Heart left ventricle (tissue), 16 donors: ENCODE results near the gene ADAD1. TPM values are rescaled to one million over a fixed set of nuclear protein-coding genes. Genes with fewer than 3 reads are reported as not detected.

Source experiments
- ATAC-seq, 4 donors: fragments of 200-7000 bp; cut with Tn5 transposase; one replicate each; pipeline ENCODE4 v1.9.1; 2020 to 2022; ENCODE audit warnings: moderate library complexity in 4 of 4, mild to moderate bottlenecking in 3 of 4, moderate number of reproducible peaks in 1 of 4
- DNase-seq, 5 donors: peaks; one replicate each; pipeline ENCODE4 v3.0.0-alpha.2; 2020
- H3K27ac ChIP-seq, 12 donors: fragments of 200-600 bp; sonication (generic) in 4 of 12; one replicate each; pipeline versions ENCODE4 v1.5.0 to v1.8.0; 2016 to 2022; ENCODE audit warnings: mild to moderate bottlenecking in 2 of 12
- H3K27me3 ChIP-seq, 9 donors: fragments of 200-600 bp; sonication (generic) in 2 of 9; one replicate each; pipeline versions ENCODE4 v1.5.1 to v1.8.0; 2016 to 2022; ENCODE audit warnings: mild to moderate bottlenecking in 3 of 9
- H3K36me3 ChIP-seq, 9 donors: fragments of 200-600 bp; sonication (generic) in 2 of 9; one replicate each; pipeline versions ENCODE4 v1.5.0 to v1.8.0; 2018 to 2022; ENCODE audit warnings: mild to moderate bottlenecking in 2 of 9
- H3K4me1 ChIP-seq, 12 donors: fragments of 200-600 bp; sonication (generic) in 4 of 12; one replicate each; pipeline versions ENCODE4 v1.5.0 to v1.8.0; 2016 to 2022; ENCODE audit warnings: mild to moderate bottlenecking in 3 of 12
- H3K4me3 ChIP-seq, 12 donors: fragments of 200-600 bp; sonication (generic) in 4 of 12; one replicate each; pipeline versions ENCODE4 v1.5.0 to v1.8.0; 2017 to 2022; ENCODE audit warnings: mild to moderate bottlenecking in 9 of 12, moderate library complexity in 4 of 12
- H3K9me3 ChIP-seq, 12 donors: fragments of 200-600 bp; sonication (generic) in 4 of 12; one replicate each; pipeline versions ENCODE4 v1.5.0 to v1.8.0; 2016 to 2022; ENCODE audit warnings: mild to moderate bottlenecking in 1 of 12
- CTCF ChIP-seq, 12 donors: fragments of 200-600 bp; sonication (generic) in 4 of 12; IDR thresholded peaks; one replicate each; pipeline versions ENCODE4 v1.5.0 to v1.8.0; 2018 to 2022; ENCODE audit warnings: antibody characterized with exemption in 12 of 12, mild to moderate bottlenecking in 5 of 12
- POLR2A ChIP-seq, 2 donors: fragments of 450-650 bp; IDR thresholded peaks; one replicate each; pipeline ENCODE4 v1.6.1; 2017; ENCODE audit warnings: antibody characterized with exemption in 2 of 2, mild to moderate bottlenecking in 2 of 2, moderate library complexity in 2 of 2
- WGBS, 4 donors: extraction: QIAGEN DNeasy Blood & Tissue Kit in 2 of 4; methylation state at CpG; one replicate each; pipeline versions ENCODE4 v1.1.5 to v1.1.7; 2013 to 2018; 5-methylcytosine and 5-hydroxymethylcytosine counted together
- intact Hi-C, 10 donors: fragments of 100-400 bp; cut with DNase I; formaldehyde crosslinking; loops; one replicate each; pipeline versions ENCODE4 v1.11.1 to v1.14.2; 2022
- polyA plus RNA-seq, 2 donors: library from polyadenylated mRNA; stranded (reverse); fragments of 200-250 nt; gene quantifications; one replicate each; pipeline ENCODE4 v1.2.3, GENCODE V29; 2013
- total RNA-seq, 9 donors: library from RNA; depleted of rRNA in 2 of 9; stranded (reverse); fragments of >200 nt in 2 of 9; fragmentation: NEBNext Ultra II Directional in 3 of 9; extraction: Animal tissue kit (Norgen Biotek cat#: 25700) in 3 of 9; gene quantifications; one replicate each; pipeline versions ENCODE4 v1.1.0 to v1.2.4, GENCODE V29; 2016 to 2023
- donor health status: ischemic (EF 13 %, LVEDD 7.1; RV severe dilation, severe dysfunction).
- donor health status: healthy with polysubstance abuse.
- donor health status: DM: no; HTN: yes; CAD: no.
- donor health status: DM: no; HTN: no; CAD: no.
- donor health status: ischemic (EF 25% LVEDD 6.9; RV normal size, moderate dysfunction).
- donor health status: ischemic (EF 25% LVEDD 5.7; RV mildly dilated, moderate dysfunction).
- donor health status: healthy.
- donor health status: DM: yes; HTN: yes; CAD: no.
- donor health status: ischemic (EF 35%, LVEDD 5.7; RV mildly dilated, moderate dysfunction).
- donor health status: nonischemic (EF 11% LVEDD 7.7; RV severe dilation, severe dysfunction).
- donor health status: DM: yes; HTN: yes; CAD: no.
- donor health status: PGD.
- donor health status: ischemic (EF 29% LVEDD 5.4; RV normal size, mild dysfunction).
- donor health status: nonischemic (EF 23%, LVEDD 6.1; RV moderate dilation, normal function).

Gene ADAD1
- total and polyA plus RNA-seq, 11 donors, result not detected

GRCh38 chr4:122403861-122404260, 25.1 kb downstream of the ADAD1 start:
- WGBS, 4 donors, result 38 to 51% (median 46%) methylated on average over 3 of the region's 3 CpGs; no CpG with 5 or more reads in 1 of the 4 donors

DNA sequence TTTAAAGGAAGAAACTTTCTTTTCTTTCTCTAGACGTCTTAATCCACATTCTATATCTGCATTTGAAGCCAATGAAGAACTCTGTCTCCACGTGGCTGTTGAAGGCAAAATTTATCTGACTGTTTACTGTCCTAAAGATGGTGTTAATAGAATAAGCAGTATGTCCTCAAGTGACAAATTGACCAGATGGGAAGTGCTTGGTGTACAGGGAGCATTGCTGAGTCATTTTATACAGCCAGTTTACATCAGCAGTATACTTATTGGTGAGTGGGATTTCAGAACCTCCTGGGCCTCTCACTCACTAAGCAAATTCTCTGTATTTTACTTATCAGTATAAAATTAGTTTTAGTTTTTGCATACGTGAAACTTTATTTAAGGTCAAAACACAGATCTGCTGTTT, 33.7 kb downstream of the ADAD1 start:
- H3K4me3 ChIP-seq, result no peak overlapping the region
- H3K27me3 ChIP-seq, result no peaks in the 10 kb centered on the region
- TF ChIP-seq CTCF (IDR thresholded peaks at IDR 0.05) (no peak), POLR2A (IDR thresholded peaks at IDR 0.05) (no peak)
- H3K36me3 ChIP-seq, result no peaks in the 10 kb centered on the region
- 47 to 51% (median 50%) methylated on average over 3 of the region's 3 CpGs for WGBS, 4 donors
- H3K27ac ChIP-seq, result no peak overlapping the region
- ATAC-seq, result no peak
- no peak for DNase-seq
- intact Hi-C loops, result no loop called here
- H3K4me1 ChIP-seq, result no peaks in the 10 kb centered on the region
- no peaks in the 10 kb centered on the region for H3K9me3 ChIP-seq

More at GRCh38 chr4:122403861-122404260, 25.1 kb downstream of the ADAD1 start:
- Histone ChIP-seq H3K27ac (no peak overlapping the region), H3K36me3 (no peaks in the 10 kb centered on the region), H3K27me3 (peaks cover 0 to 3% (median 0%) of the 10 kb centered on the region in 9 donors), H3K9me3 (no peaks in the 10 kb centered on the region), H3K4me3 (no peak overlapping the region), H3K4me1 (no peaks in the 10 kb centered on the region)
- ATAC-seq (no peak), DNase-seq (no peak)
- intact Hi-C loops, result no loop called here
- no peak for TF ChIP-seq CTCF (IDR thresholded peaks at IDR 0.05)
- no peak for TF ChIP-seq POLR2A (IDR thresholded peaks at IDR 0.05)

- ATAC-seq, result no peak
- no peak for TF ChIP-seq POLR2A (IDR thresholded peaks at IDR 0.05)
- TF ChIP-seq CTCF (IDR thresholded peaks at IDR 0.05), result no peak
Observed at GRCh38 chr4:122423246-122423645, 44.4 kb downstream of the ADAD1 start.

GRCh38 chr4:122431351-122431750, 52.5 kb downstream of the ADAD1 start:
- ATAC-seq, result no peak
- Histone ChIP-seq H3K4me3 (no peak overlapping the region), H3K27me3 (peaks cover 0 to 3% (median 0%) of the 10 kb centered on the region in 9 donors), H3K36me3 (no peaks in the 10 kb centered on the region), H3K9me3 (no peaks in the 10 kb centered on the region), H3K27ac (no peak overlapping the region), H3K4me1 (no peaks in the 10 kb centered on the region)
- DNase-seq, result no peak
- 56 to 66% (median 64%) methylated on average over 5 of the region's 5 CpGs for WGBS, 4 donors
- intact Hi-C loops, result no loop called here
- TF ChIP-seq POLR2A (IDR thresholded peaks at IDR 0.05), result no peak
- no peak for TF ChIP-seq CTCF (IDR thresholded peaks at IDR 0.05)

More at GRCh38 chr4:122423246-122423645, 44.4 kb downstream of the ADAD1 start:
- Histone ChIP-seq H3K9me3 (peaks cover 0 to 9% (median 0%) of the 10 kb centered on the region in 12 donors), H3K27ac (no peak overlapping the region), H3K36me3 (no peaks in the 10 kb centered on the region), H3K4me1 (no peaks in the 10 kb centered on the region), H3K27me3 (peaks cover 0 to 2% (median 0%) of the 10 kb centered on the region in 9 donors), H3K4me3 (no peak overlapping the region)
- DNase-seq, result no peak
- intact Hi-C loops, result no loop called here
